Spleen (tissue), 7 donors: ENCODE data around the gene CITED2.

Source experiments
- POLR2AphosphoS5 ChIP-seq, 3 donors: sonication (generic); formaldehyde crosslinking; IDR thresholded peaks; one replicate each; pipeline ENCODE4 v1.5.1; 2017; ENCODE audit warnings: antibody characterized with exemption in 3 of 3
- TF ChIP-seq, protein P1 (sequence below), 11 experiments: fragments of 200-600 bp in 7 of 11; fragments of 450-650 bp in 4 of 11; sonication (generic) in 4 of 11; IDR thresholded peaks in 8 of 11; conservative IDR thresholded peaks in 3 of 11; 1 replicate in 7 of 11; 2 replicates in 4 of 11; pipeline versions ENCODE4 v1.4.0 to v1.8.0; 2016 to 2021; ENCODE audit warnings: antibody characterized with exemption in 11 of 11, inconsistent platforms in 4 of 11, mild to moderate bottlenecking in 1 of 11
- donor health status: DM: no; HTN: no; CAD: no; lungs with moderate emphysema.
- donor health status: DM: no; HTN: no; CAD: no.
- donor health status: DM: no; HTN: no; CAD: no.

DNA sequence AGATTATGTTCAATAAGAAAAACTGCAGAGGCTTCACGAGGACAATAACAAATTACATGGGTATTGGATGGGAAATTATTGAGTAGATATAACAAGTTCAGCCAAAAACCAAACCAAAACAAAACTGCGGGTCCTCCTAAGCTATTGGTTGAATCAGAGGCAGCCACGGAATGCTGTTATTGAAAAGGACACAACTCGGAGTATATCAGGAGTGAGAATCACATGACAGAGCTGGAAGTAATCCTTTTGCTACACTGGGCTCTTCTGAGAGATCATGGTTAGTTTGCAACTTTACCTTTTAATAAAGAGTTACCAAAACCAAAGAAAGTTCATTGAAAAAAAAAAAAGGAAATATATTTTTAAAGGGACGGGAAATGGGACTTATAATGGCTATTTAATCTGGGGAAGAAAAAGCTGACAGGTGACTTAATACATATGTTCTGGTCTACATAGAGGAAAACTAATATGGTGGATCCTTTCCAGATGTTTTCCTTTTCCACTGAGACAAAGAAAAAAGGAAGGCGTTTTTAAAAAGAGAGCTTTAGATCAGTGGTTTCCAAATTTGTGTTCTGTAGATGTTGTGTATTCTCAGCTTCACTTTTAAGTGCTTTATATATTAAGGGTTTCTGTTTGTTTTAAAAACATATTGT lies 6.9 kb upstream of the CITED2 start:
- TF ChIP-seq, protein P1, sequence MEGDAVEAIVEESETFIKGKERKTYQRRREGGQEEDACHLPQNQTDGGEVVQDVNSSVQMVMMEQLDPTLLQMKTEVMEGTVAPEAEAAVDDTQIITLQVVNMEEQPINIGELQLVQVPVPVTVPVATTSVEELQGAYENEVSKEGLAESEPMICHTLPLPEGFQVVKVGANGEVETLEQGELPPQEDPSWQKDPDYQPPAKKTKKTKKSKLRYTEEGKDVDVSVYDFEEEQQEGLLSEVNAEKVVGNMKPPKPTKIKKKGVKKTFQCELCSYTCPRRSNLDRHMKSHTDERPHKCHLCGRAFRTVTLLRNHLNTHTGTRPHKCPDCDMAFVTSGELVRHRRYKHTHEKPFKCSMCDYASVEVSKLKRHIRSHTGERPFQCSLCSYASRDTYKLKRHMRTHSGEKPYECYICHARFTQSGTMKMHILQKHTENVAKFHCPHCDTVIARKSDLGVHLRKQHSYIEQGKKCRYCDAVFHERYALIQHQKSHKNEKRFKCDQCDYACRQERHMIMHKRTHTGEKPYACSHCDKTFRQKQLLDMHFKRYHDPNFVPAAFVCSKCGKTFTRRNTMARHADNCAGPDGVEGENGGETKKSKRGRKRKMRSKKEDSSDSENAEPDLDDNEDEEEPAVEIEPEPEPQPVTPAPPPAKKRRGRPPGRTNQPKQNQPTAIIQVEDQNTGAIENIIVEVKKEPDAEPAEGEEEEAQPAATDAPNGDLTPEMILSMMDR (IDR thresholded peaks at IDR 0.05 in 8 of 11, conservative IDR thresholded peaks at IDR 0.05 in 3 of 11), result no peak
- no peak for TF ChIP-seq POLR2AphosphoS5 (IDR thresholded peaks at IDR 0.05)
